Activated CD8-positive, alpha-beta memory T cell treated with anti-CD3 and anti-CD28 coated beads for 48 hours (primary cell): ENCODE results near the gene HSPA2.
"Not testable (repeated sequence)": the region's sequence is repeated elsewhere in the genome, so short reads cannot be mapped to it uniquely, and the experiment has no call there.

Experiments used
- DNase-seq, 3 experiments: peaks; one replicate each; pipeline ENCODE4 v3.0.0-alpha.2; 2020; ENCODE audit warnings: low read depth in 2 of 3, low spot score in 2 of 3

HSPA2 gene

GRCh38 chr14:64558216-64558615 lies 17.7 kb downstream of the HSPA2 start:
- DNase-seq, result not testable (repeated sequence)

- DNase-seq, result no peak
Observed at GRCh38 chr14:64561631-64562030, 21.1 kb downstream of the HSPA2 start.

GRCh38 chr14:64562436-64562835 lies 21.9 kb downstream of the HSPA2 start:
- DNase-seq, result no peak

- no peak for DNase-seq
Observed at GRCh38 chr14:64563696-64564095, 23.2 kb downstream of the HSPA2 start.

GRCh38 chr14:64566651-64567122 lies 26.1 kb downstream of the HSPA2 start:
- no peak for DNase-seq

GRCh38 chr14:64569138-64569631 lies 28.6 kb downstream of the HSPA2 start:
- DNase-seq, result no peak

GRCh38 chr14:64569646-64570045 lies 29.1 kb downstream of the HSPA2 start:
- not testable (repeated sequence) for DNase-seq

- no peak for DNase-seq
Observed at GRCh38 chr14:64572386-64573104, 32.0 kb downstream of the HSPA2 start.

- no peak for DNase-seq
Observed at GRCh38 chr14:64573109-64573508, 32.6 kb downstream of the HSPA2 start.

- no peak for DNase-seq
Observed at GRCh38 chr14:64574371-64575107, 34.0 kb downstream of the HSPA2 start.

GRCh38 chr14:64577211-64577610 lies 36.7 kb downstream of the HSPA2 start:
- DNase-seq, result no peak

- DNase-seq, result no peak
Observed at GRCh38 chr14:64580467-64580866, 39.9 kb downstream of the HSPA2 start.

GRCh38 chr14:64581363-64581762 lies 40.8 kb downstream of the HSPA2 start:
- no peak for DNase-seq

GRCh38 chr14:64581817-64582216 lies 41.3 kb downstream of the HSPA2 start:
- no peak for DNase-seq

GRCh38 chr14:64584190-64584589 lies 43.6 kb downstream of the HSPA2 start:
- no peak for DNase-seq

- DNase-seq, result no peak
Observed at GRCh38 chr14:64591809-64592208, 51.3 kb downstream of the HSPA2 start.
